Activated naive CD8-positive, alpha-beta T cell treated with anti-CD3 and anti-CD28 coated beads for 36 hours (primary cell): ENCODE data around the gene E2F1. TPM values are rescaled to one million over a fixed set of nuclear protein-coding genes. Genes with fewer than 3 reads are reported as not detected.
A peak's percentile ranks its signal among the peaks of the same experiment; 100 is the strongest.

Source experiments
- DNase-seq: peaks from one replicate; pipeline ENCODE4 v3.0.0; 2021
- H3K27ac Mint-ChIP-seq: one replicate; pipeline ENCODE4 v1.8.0; 2022; ENCODE audit warnings: mild to moderate bottlenecking, moderate library complexity, mixed read lengths
- H3K27me3 Mint-ChIP-seq: one replicate; pipeline ENCODE4 v1.8.0; 2022; ENCODE audit warnings: mild to moderate bottlenecking, mixed read lengths
- H3K36me3 Mint-ChIP-seq: one replicate; pipeline ENCODE4 v1.8.0; 2021; ENCODE audit warnings: mild to moderate bottlenecking, mixed read lengths
- H3K4me1 Mint-ChIP-seq: one replicate; pipeline ENCODE4 v1.8.0; 2021; ENCODE audit warnings: mixed read lengths
- H3K4me3 Mint-ChIP-seq: one replicate; pipeline ENCODE4 v1.8.0; 2022; ENCODE audit warnings: mild to moderate bottlenecking, moderate library complexity, mixed read lengths
- H3K9me3 Mint-ChIP-seq: one replicate; pipeline ENCODE4 v1.8.0; 2022; ENCODE audit warnings: mixed read lengths
- total RNA-seq, 2 experiments: library from RNA; stranded (reverse); gene quantifications; one replicate each; pipeline ENCODE4 v1.2.3, GENCODE V29; 2021

E2F1 gene
- total RNA-seq, 2 experiments from 2014 or later: 76.1 to 79.6 TPM

DNA sequence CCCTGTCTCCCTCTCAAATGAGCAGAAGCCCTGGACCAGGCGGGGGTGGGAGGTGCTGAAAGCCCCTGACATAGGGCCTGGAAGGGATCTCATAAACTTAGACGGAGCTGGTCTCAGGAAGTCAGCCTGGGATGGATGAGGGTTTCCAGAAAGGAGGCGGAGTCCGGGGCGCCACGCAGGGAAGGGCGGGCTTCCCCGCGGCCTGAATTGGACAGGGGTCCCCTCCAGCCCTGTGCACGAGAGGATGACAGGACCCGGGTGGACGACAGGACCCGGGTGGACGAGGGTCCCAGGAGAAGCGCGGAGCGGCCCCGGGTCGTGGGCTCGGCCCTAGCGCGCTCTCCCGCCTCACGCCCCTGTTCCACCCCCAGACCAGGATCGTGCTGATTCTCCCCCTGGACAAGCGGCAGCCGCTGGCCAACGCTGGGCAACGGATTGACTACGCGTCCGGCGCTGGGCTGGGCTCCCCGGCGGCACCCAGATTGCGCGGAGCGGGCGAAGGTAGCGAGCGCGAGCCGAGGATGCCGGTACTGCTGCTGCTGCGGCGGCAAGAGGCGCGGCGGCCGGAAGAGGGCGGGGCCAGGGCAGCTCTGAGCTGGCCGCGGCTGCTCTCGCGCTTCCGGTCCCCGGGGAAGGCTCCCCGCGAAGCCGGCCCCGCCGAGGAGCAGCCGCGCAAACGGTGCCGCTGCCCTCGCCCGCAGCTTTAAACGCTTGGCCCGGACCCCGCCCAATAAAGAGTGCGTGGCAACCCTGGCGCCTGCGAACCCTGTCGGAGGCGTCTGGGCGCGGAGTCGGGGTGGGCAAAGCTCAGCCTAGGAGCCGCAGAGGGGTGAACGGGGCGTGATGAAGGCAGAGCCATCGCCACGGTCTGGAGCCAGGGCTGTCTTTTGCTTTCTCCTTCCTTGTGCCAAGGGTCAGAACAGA, 22.8 kb downstream of the E2F1 start:
- Mint-ChIP-seq H3K27me3 (no peaks in the 10 kb centered on the region), H3K4me3 (peak overlapping the region; percentile 84), H3K4me1 (peaks cover 27% of the 10 kb centered on the region), H3K27ac (peak overlapping the region; percentile 83), H3K9me3 (no peaks in the 10 kb centered on the region), H3K36me3 (peaks cover 5% of the 10 kb centered on the region)
- peak; percentile 92 for DNase-seq

DNA sequence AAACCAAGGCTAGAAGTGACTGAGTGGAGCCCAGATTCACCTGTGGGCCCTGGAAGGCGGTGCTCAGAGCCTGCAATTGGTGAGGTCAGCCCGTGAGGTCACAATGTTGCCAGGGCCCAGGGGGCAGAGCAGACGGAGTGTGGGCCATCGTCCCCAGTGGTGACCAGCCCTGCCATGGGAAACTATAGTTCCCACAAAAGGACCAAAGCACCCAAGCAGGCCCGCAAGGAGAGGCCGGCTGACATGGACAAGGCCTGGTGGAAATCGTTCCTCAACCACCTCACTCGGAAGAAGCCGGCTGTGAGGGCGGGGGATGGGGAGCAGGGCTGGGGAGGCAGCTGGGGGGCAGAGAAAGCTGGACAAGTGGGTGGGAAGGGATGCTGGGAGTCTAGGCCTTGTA, 24.0 kb downstream of the E2F1 start, which contains the start of gene C20orf144:
TSS of gene C20orf144 (plus strand) at position 156 of the 400 bp plus-strand sequence. CDS start at position 175, 19 bp downstream.
- Mint-ChIP-seq H3K27ac (peak within 1 kb of the TSS; percentile 83), H3K27me3 (no peaks in the 10 kb centered on the region), H3K36me3 (no peaks in the 10 kb centered on the region), H3K4me1 (peaks cover 22% of the 10 kb centered on the region), H3K4me3 (peak within 1 kb of the TSS; percentile 84), H3K9me3 (no peaks in the 10 kb centered on the region)
- no peak for DNase-seq

DNA sequence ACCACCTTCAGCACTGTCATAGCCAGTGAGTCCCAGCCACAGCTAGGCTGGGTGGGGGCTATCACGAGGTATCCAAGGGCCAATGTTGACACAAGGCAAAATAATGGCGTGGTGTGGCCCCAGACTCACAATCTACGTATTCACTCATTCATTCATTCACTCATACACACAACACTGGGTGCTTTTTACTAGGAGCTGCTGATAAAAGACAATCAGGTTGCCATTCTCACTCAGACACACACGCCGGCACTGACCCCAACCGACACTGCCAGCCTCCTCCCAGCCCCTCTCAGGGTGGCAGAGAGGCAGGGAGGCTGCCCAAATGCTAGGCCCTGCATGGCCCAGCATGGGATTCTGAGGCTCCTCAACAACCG, 25.5 kb downstream of the E2F1 start:
- Mint-ChIP-seq H3K4me1 (peaks cover 15% of the 10 kb centered on the region), H3K27ac (no peak overlapping the region), H3K9me3 (no peaks in the 10 kb centered on the region), H3K27me3 (no peaks in the 10 kb centered on the region), H3K4me3 (no peak overlapping the region), H3K36me3 (no peaks in the 10 kb centered on the region)
- DNase-seq: no peak

DNA sequence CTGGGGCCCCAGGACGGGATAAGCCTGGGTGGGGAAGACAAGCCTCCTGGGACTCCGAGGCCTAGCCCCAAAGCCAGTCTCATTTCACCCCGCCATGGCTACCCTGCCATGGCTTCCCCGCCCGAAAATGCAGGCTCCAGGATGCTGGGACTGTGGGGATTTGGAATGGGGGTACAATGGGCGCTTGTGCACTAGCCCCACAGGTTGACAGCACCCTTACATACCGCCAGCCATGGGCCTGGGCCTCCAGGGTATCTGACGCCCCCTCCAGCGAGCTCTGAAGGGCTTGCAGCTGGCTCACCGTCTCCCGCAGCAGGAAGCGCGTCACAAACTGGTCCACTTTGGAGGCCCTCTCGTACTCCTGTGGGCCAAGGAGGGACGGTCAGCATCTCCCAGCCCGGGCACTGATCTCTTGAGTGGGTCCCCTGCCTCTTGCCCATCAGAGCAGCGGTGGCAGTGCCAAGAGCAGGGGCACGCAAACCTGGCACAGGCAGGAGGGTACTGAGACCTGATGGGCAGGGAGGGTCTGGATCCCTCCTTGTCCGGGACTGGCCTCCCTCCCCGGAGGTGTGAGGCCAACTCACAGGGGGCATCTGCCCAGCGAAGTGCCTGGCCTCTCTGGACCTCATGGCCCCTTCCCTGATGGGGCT, 26.0 kb downstream of the E2F1 start:
- no peak for DNase-seq
- H3K4me1 Mint-ChIP-seq: peaks cover 11% of the 10 kb centered on the region
- H3K27me3 Mint-ChIP-seq: no peaks in the 10 kb centered on the region
- no peak overlapping the region for H3K27ac Mint-ChIP-seq
- no peaks in the 10 kb centered on the region for H3K9me3 Mint-ChIP-seq
- no peaks in the 10 kb centered on the region for H3K36me3 Mint-ChIP-seq
- H3K4me3 Mint-ChIP-seq: no peak overlapping the region

DNA sequence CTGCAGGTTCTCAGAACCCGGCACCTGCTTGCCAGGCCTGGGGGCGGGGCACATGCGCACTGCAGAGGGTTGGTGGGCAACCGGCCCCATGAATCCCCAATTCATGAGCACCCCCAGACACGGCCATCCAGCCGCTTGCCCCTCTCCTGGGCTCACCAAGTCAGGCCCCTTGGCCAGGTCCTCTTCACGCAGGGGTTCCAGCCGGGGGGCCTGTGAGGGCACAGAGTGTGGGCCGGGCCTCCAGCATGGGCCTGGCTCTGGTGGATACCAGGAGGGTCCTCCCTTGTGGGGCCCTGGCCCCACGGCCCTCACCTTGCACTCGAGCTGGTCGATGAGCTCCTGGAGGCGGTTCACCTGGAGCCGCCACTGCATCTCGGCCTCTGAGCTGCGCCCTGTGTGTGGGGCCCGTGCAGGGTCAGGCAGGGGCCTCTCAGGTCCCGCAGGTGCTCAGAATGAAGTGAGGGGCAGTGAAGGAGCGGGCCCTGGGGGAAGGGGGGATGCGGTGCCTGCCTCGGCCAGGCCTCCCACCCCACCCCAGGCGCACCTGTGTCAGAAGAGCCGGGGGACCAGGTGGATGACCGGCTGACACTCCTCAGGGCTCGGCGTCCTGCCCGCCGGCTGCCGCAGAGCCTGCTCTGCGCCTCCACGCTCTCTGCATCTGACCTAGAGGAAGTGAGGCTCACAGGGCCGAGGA, 26.7 kb downstream of the E2F1 start:
- Mint-ChIP-seq H3K36me3 (no peaks in the 10 kb centered on the region), H3K27ac (no peak overlapping the region), H3K27me3 (no peaks in the 10 kb centered on the region), H3K4me1 (peaks cover 5% of the 10 kb centered on the region), H3K9me3 (no peaks in the 10 kb centered on the region), H3K4me3 (no peak overlapping the region)
- DNase-seq: no peak

DNA sequence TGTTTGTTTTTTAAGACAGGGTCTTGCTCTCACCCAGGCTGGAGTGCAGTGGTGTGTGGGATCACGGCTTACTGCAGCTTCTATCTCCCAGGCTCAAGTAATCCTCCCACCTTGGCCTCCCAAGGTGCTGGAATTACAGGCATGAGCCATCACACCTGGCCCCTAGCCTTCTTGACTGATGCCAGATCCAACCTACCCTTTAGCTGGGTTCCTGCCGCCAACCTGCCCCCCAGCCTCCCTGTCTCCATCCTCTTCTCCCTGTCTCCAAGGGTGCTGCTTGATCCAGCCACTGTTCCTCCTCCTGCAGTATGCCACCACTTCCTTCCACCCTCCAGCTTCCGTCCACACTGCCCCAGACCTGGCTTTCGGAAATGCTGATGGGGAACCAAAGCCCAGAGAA, 27.3 kb downstream of the E2F1 start:
- Mint-ChIP-seq H3K4me1 (peaks cover 2% of the 10 kb centered on the region), H3K36me3 (no peaks in the 10 kb centered on the region), H3K27ac (no peak overlapping the region), H3K9me3 (no peaks in the 10 kb centered on the region), H3K27me3 (no peaks in the 10 kb centered on the region), H3K4me3 (no peak overlapping the region)
- no peak for DNase-seq

DNA sequence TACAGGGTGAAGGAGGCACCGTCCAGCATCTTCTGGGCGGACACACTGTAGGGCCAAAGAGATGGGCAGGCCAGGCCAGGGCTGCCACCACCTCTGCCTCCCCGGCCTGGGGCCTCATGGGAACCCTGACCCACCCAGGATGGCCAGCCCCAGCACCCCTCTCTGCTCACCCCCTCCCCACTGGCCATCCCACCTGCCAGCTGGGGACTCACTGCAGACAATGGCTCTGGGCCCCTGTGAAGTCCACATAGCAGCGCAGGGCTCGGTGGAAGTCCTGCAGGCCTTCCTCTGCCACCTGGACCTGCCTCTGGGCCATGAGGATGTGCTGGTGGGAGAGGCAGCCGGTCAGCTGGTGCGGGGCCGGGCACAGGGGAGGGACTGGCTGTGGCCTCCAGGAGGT, 27.7 kb downstream of the E2F1 start:
- H3K27ac Mint-ChIP-seq: no peak overlapping the region
- peaks cover 2% of the 10 kb centered on the region for H3K4me1 Mint-ChIP-seq
- no peaks in the 10 kb centered on the region for H3K9me3 Mint-ChIP-seq
- DNase-seq: no peak
- H3K36me3 Mint-ChIP-seq: no peaks in the 10 kb centered on the region
- no peak overlapping the region for H3K4me3 Mint-ChIP-seq
- H3K27me3 Mint-ChIP-seq: no peaks in the 10 kb centered on the region

DNA sequence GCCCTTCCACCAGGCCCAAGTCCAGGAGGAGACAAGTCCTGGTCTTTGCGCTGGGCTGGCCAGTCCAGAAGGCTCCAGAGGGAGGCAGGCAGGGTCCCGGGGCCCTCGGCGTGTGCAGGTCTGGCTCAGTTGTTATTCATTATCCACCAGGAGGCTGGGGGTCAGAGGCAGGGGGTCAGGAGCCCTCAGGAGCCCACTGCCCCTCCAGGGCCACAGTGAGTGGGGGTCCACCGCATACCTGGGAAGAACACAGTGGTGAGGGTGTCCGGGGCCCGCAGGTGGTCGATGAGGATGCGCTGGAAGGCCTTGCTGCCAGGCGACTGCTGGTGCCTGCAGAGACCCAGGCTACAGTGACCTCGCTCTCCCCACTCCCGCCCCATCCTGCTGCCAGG, 28.5 kb downstream of the E2F1 start:
- DNase-seq: no peak
- Mint-ChIP-seq H3K27ac (no peak overlapping the region), H3K36me3 (no peaks in the 10 kb centered on the region), H3K9me3 (no peaks in the 10 kb centered on the region), H3K4me3 (no peak overlapping the region), H3K4me1 (peaks cover 5% of the 10 kb centered on the region), H3K27me3 (no peaks in the 10 kb centered on the region)

DNA sequence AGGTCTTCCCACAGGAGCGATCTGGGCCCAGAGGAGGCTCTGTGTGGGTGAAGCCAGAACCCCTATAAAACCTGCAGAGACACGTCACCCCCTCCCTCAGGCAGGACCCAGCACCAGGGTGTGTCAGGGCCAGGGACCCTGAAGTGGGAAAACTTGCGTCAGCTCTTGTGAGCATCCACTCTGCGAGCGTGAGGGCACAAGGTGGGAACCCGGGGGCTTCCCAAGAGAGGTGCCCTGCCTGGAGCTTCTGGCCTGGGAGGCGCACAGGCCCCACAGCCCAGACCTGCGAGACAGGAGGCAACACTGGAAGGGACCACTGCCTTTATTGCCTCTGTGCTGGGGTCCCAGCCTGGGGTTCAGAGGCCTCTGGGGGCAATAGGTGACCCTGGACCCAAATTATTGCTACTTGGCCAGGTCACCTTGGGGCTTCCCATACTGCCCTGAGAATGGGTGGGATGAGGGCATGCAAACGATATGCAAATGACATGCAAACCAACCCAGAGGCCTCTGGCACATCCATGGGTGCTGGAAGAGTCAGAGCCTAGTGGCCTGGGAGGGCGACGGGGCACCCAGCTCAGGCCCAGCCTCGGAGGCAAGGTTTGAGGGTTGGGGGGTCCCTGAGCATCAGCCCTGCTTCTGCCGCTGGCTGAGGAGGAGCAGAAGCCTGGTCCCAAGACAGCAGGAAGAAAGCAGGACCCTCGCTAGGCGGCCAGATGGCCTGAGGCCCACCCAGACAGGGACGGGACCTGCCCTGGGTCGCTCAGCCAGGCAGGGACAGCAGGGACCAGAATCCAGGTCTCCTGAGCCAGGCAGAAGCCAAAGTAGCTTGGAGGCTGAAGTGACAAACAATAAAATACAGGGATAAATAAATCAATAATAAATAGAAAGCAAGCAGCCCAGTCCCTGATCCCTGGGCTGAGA, 29.1 kb downstream of the E2F1 start:
- Mint-ChIP-seq H3K27ac (no peak overlapping the region), H3K9me3 (no peaks in the 10 kb centered on the region), H3K4me3 (no peak overlapping the region), H3K4me1 (peaks cover 6% of the 10 kb centered on the region), H3K27me3 (no peaks in the 10 kb centered on the region), H3K36me3 (no peaks in the 10 kb centered on the region)
- DNase-seq: no peak

DNA sequence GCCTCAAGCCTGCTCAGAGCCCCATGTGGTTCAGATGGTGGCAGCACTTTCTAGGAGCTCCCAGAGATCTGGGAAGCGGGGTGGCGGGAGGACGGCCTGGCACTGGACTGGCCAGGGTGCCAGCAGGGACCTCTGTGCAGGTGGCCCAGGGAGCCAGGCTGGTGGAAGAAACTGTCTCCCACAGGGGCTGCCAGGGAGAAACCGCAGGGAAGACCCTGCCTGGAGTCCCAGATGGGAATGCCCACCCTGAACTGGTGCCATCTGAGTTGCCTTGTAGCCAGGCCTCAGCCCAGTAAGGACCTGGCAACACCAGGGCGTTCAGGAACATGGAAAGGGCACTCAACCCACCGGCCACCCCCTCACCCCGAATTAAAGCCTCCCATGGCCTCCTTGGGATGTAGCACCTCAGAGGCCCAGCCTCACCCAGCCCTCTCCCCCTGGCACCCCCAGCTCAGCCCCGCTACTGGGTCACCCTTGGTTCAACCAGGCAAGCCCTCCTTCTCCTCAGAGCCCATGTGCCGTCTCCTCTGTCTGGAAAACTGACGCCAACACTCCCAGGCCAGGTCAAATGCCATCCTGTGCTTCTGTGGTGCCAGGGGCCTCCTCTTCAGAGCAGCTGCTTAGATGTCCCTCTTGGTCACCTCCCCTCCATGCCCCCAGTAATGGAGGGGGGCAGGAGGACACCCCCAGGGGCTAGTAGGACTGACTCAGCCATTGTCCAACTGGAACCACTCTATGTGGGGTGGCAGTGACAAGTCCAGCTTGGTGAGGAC, 30.0 kb downstream of the E2F1 start:
- no peaks in the 10 kb centered on the region for H3K27me3 Mint-ChIP-seq
- H3K4me3 Mint-ChIP-seq: no peak overlapping the region
- peaks cover 6% of the 10 kb centered on the region for H3K4me1 Mint-ChIP-seq
- no peaks in the 10 kb centered on the region for H3K36me3 Mint-ChIP-seq
- no peaks in the 10 kb centered on the region for H3K9me3 Mint-ChIP-seq
- H3K27ac Mint-ChIP-seq: no peak overlapping the region
- DNase-seq: no peak

DNA sequence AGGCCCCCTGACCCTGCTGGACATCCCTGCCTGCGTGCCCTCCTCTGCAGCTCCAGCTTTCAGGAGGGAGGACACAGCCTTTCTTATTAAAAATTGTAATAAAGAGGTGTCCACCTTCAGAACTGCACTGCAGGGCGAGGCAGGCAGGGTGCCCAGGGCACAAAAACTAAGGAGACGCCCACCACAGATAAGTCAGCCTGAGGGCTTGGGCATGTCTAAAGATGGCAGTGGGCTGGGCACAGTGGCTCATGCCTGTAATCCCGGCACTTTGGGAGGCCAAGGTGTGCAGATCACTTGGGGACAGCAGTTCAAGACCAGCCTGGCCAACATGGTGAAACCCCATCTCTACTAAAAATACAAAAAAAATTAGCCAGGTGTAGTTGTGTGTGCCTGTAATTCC, 31.0 kb downstream of the E2F1 start:
- no peaks in the 10 kb centered on the region for H3K9me3 Mint-ChIP-seq
- no peak for DNase-seq
- no peaks in the 10 kb centered on the region for H3K27me3 Mint-ChIP-seq
- no peak overlapping the region for H3K4me3 Mint-ChIP-seq
- no peak overlapping the region for H3K27ac Mint-ChIP-seq
- peaks cover 6% of the 10 kb centered on the region for H3K4me1 Mint-ChIP-seq
- no peaks in the 10 kb centered on the region for H3K36me3 Mint-ChIP-seq

DNA sequence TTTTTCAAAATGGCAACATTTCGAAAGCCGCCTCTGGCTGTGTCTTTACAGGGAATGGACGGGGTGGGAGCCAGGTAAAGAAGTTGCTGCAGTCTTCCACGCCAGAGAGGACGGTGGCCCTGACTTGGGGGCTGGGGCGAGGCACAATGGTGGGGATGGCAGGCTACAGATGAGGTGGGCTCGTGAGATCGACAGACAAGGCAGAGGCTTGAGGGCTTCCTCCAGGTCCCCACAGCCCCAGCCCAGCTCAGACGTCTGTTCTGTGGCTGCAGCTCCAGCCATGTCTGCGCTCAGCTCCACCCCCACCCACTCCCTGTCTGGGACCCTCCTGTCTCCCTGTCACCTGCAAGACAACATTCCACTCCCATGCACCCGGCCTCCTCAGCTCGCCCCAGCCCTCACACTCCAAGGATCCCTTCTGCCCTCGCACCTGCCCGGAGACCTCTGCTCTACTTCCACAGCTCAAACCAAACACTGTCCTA, 31.5 kb downstream of the E2F1 start:
- Mint-ChIP-seq H3K4me3 (no peak overlapping the region), H3K36me3 (no peaks in the 10 kb centered on the region), H3K4me1 (peaks cover 9% of the 10 kb centered on the region), H3K27me3 (no peaks in the 10 kb centered on the region), H3K9me3 (no peaks in the 10 kb centered on the region), H3K27ac (no peak overlapping the region)
- no peak for DNase-seq

DNA sequence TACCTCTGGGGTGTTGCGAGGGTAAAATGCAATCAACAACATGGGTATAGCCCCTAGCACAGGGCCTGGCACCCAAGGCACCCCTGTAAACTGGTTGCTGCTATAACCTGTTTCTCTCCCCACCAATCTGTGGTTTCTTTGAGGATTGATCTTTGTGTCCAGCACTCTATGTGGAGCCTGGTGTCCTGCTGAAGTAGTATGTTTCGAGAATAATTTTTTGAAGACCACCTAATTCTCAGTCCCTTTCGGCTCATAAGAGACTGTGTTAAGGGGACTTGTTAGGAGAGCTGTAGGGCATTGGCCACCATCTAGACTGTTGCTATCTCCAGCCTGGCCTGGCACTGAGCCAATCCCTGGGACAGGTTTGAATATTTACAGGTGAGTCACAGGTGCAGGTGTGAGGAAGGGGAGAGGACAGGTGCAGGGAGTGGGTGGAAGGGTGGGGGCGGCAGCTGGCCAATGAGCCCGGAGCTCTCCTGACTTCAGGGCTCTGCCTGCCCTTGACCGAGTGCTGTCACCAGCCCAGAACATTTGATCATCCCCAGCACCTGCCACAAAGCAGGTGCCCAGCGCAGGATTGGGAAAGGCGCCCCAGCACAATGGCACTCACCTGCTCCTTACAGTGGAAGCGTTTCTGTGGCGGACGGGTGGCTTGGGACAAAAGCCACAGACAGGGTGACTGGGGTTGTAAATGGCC, 32.1 kb downstream of the E2F1 start:
- no peaks in the 10 kb centered on the region for H3K27me3 Mint-ChIP-seq
- no peaks in the 10 kb centered on the region for H3K36me3 Mint-ChIP-seq
- no peak overlapping the region for H3K27ac Mint-ChIP-seq
- no peak overlapping the region for H3K4me3 Mint-ChIP-seq
- peaks cover 14% of the 10 kb centered on the region for H3K4me1 Mint-ChIP-seq
- DNase-seq: no peak
- no peaks in the 10 kb centered on the region for H3K9me3 Mint-ChIP-seq
